ENCODE results near the gene CFAP161.

The CFAP161 gene

GRCh38 chr15:81106560-81106959 lies 27.5 kb upstream of the CFAP161 start:
- no peak overlapping the region for H2AFZ ChIP-seq (ENCODE audit: low read depth, low read length)

GRCh38 chr15:81107889-81108288 lies 26.2 kb upstream of the CFAP161 start:
- no peaks in the 10 kb centered on the region for H3K4me1 ChIP-seq (ENCODE audit: insufficient read depth, low read length)
- no peak for TF ChIP-seq EZH2 (IDR thresholded peaks at IDR 0.05; ENCODE audit: borderline replicate concordance, low read depth, low read length, severe bottlenecking)
- no peak overlapping the region for H3K4me2 ChIP-seq (ENCODE audit: insufficient read depth, low read length)
- no peaks in the 10 kb centered on the region for H3K79me2 ChIP-seq (ENCODE audit: insufficient read depth, low read length)
- H3K36me3 ChIP-seq (ENCODE audit: insufficient read depth, low read length) = no peaks in the 10 kb centered on the region
- peaks cover 8% of the 10 kb centered on the region for H3K27me3 ChIP-seq (ENCODE audit: insufficient read depth, low read length, poor library complexity)
- DNase-seq (no peak), ATAC-seq (ENCODE audit: insufficient read depth, low read depth) (no peak)
- no peak overlapping the region for H2AFZ ChIP-seq (ENCODE audit: low read depth, low read length)
- H4K20me1 ChIP-seq (ENCODE audit: insufficient read depth, low read length) = no peaks in the 10 kb centered on the region
- no peak overlapping the region for H3K9ac ChIP-seq (ENCODE audit: low read depth, low read length)
- H3K4me3 ChIP-seq (ENCODE audit: low read depth in 1 of 2, low read length in 2 of 2) = no peak overlapping the region
- H3K9me3 ChIP-seq (ENCODE audit: insufficient read depth, low read length, severe bottlenecking) = no peaks in the 10 kb centered on the region
- no peak overlapping the region for H3K27ac ChIP-seq (ENCODE audit: low read length)

More at GRCh38 chr15:81106560-81106959, 27.5 kb upstream of the CFAP161 start:
- peak; percentile 48 for DNase-seq
- Histone ChIP-seq H3K27ac (ENCODE audit: low read length) (no peak overlapping the region), H3K27me3 (ENCODE audit: insufficient read depth, low read length, poor library complexity) (peaks cover 8% of the 10 kb centered on the region), H3K4me1 (ENCODE audit: insufficient read depth, low read length) (no peaks in the 10 kb centered on the region), H3K9ac (ENCODE audit: low read depth, low read length) (no peak overlapping the region), H4K20me1 (ENCODE audit: insufficient read depth, low read length) (no peaks in the 10 kb centered on the region), H3K4me3 (ENCODE audit: low read depth in 1 of 2, low read length in 2 of 2) (no peak overlapping the region), H3K4me2 (ENCODE audit: insufficient read depth, low read length) (no peak overlapping the region), H3K79me2 (ENCODE audit: insufficient read depth, low read length) (no peaks in the 10 kb centered on the region), H3K36me3 (ENCODE audit: insufficient read depth, low read length) (no peaks in the 10 kb centered on the region), H3K9me3 (ENCODE audit: insufficient read depth, low read length, severe bottlenecking) (no peaks in the 10 kb centered on the region)
- TF ChIP-seq EZH2 (IDR thresholded peaks at IDR 0.05; ENCODE audit: borderline replicate concordance, low read depth, low read length, severe bottlenecking) (no peak), CTCF (IDR thresholded peaks at IDR 0.05; ENCODE audit: borderline replicate concordance, extremely low read depth, low read length, poor library complexity, severe bottlenecking) (peak; percentile 82)
- ATAC-seq (ENCODE audit: insufficient read depth, low read depth) = peak; percentile 48; the same call in 2 of the 3 replicates

- H3K9me3 ChIP-seq (ENCODE audit: insufficient read depth, low read length, severe bottlenecking) = no peaks in the 10 kb centered on the region
- H2AFZ ChIP-seq (ENCODE audit: low read depth, low read length) = no peak overlapping the region
- H4K20me1 ChIP-seq (ENCODE audit: insufficient read depth, low read length) = no peaks in the 10 kb centered on the region
- no peak for ATAC-seq (ENCODE audit: insufficient read depth, low read depth)
- H3K4me2 ChIP-seq (ENCODE audit: insufficient read depth, low read length) = no peak overlapping the region
- peaks cover 8% of the 10 kb centered on the region for H3K27me3 ChIP-seq (ENCODE audit: insufficient read depth, low read length, poor library complexity)
- no peak overlapping the region for H3K4me3 ChIP-seq (ENCODE audit: low read depth in 1 of 2, low read length in 2 of 2)
- peak; percentile 8 for DNase-seq
- H3K36me3 ChIP-seq (ENCODE audit: insufficient read depth, low read length) = no peaks in the 10 kb centered on the region
- no peak overlapping the region for H3K9ac ChIP-seq (ENCODE audit: low read depth, low read length)
- TF ChIP-seq CTCF (IDR thresholded peaks at IDR 0.05; ENCODE audit: borderline replicate concordance, extremely low read depth, low read length, poor library complexity, severe bottlenecking) (peak; percentile 37), EZH2 (IDR thresholded peaks at IDR 0.05; ENCODE audit: borderline replicate concordance, low read depth, low read length, severe bottlenecking) (no peak)
- H3K79me2 ChIP-seq (ENCODE audit: insufficient read depth, low read length) = no peaks in the 10 kb centered on the region
- H3K27ac ChIP-seq (ENCODE audit: low read length) = no peak overlapping the region
- no peaks in the 10 kb centered on the region for H3K4me1 ChIP-seq (ENCODE audit: insufficient read depth, low read length)
These were observed 25.6 kb upstream of the CFAP161 start for GRCh38 chr15:81108427-81108826.

- Histone ChIP-seq H3K9ac (ENCODE audit: low read depth, low read length) (no peak overlapping the region), H3K27ac (ENCODE audit: low read length) (no peak overlapping the region), H3K4me1 (ENCODE audit: insufficient read depth, low read length) (no peaks in the 10 kb centered on the region), H3K4me3 (ENCODE audit: low read depth in 1 of 2, low read length in 2 of 2) (no peak overlapping the region), H3K27me3 (ENCODE audit: insufficient read depth, low read length, poor library complexity) (peaks cover 8% of the 10 kb centered on the region), H3K79me2 (ENCODE audit: insufficient read depth, low read length) (no peaks in the 10 kb centered on the region), H3K36me3 (ENCODE audit: insufficient read depth, low read length) (no peaks in the 10 kb centered on the region), H2AFZ (ENCODE audit: low read depth, low read length) (no peak overlapping the region), H3K9me3 (ENCODE audit: insufficient read depth, low read length, severe bottlenecking) (no peaks in the 10 kb centered on the region), H3K4me2 (ENCODE audit: insufficient read depth, low read length) (no peak overlapping the region), H4K20me1 (ENCODE audit: insufficient read depth, low read length) (no peaks in the 10 kb centered on the region)
- TF ChIP-seq CTCF (IDR thresholded peaks at IDR 0.05; ENCODE audit: borderline replicate concordance, extremely low read depth, low read length, poor library complexity, severe bottlenecking) = no peak
- no peak for TF ChIP-seq EZH2 (IDR thresholded peaks at IDR 0.05; ENCODE audit: borderline replicate concordance, low read depth, low read length, severe bottlenecking)
- ATAC-seq (ENCODE audit: insufficient read depth, low read depth) (no peak), DNase-seq (no peak)
These were observed 23.1 kb upstream of the CFAP161 start for GRCh38 chr15:81111018-81111417.
